SKM-1 treated with dmso at 0.1 percent for 144 hours (cell line): ENCODE results near the gene MGAT4D.
"Not testable (repeated sequence)": the region's sequence is repeated elsewhere in the genome, so short reads cannot be mapped to it uniquely, and the experiment has no call there.

Experiments
- DNase-seq: peaks from one replicate; lab custom pipeline; 2025; ENCODE audit not compliant: unreplicated experiment; lab: John Stamatoyannopoulos, UW

Gene MGAT4D

GRCh38 chr4:140497747-140498636 lies at the start of gene MGAT4D:
MGAT4D (minus strand) TSS chr4:140498293; CDS start chr4:140498222, 71 bp downstream.
- DNase-seq: no peak

- DNase-seq: no peak
Measured at GRCh38 chr4:140533951-140534480, 35.9 kb upstream of the MGAT4D start.

- DNase-seq: no peak
Measured at GRCh38 chr4:140529434-140529833, 31.3 kb upstream of the MGAT4D start.

- DNase-seq: peak; percentile 98
Measured at GRCh38 chr4:140523857-140524742, 26.0 kb upstream of the MGAT4D start, which contains the start of gene ELMOD2. ELMOD2 (plus strand) TSS chr4:140524168; CDS start chr4:140525429, 1,261 bp downstream.

GRCh38 chr4:140523370-140523856 lies 25.3 kb upstream of the MGAT4D start:
- no peak for DNase-seq

DNA sequence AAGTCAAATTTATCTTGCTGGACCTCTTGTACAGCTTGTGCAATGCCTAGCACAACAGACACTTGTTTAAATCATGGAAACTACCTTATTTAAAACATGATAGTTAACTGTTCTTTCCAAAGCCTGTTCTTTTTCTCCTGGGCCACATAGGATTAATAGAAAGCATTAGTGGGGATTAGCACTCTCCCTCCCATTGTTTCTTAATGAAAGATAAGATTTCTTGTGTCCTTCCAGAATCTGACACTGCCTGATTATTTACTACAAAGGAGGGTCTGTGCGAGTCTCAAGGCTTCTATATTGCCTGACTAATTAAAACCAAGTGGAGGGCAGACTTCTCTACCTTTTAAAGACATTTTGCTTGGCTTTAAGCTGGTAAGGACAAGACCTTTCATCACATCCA lies 17.3 kb upstream of the MGAT4D start:
- no peak for DNase-seq

DNA sequence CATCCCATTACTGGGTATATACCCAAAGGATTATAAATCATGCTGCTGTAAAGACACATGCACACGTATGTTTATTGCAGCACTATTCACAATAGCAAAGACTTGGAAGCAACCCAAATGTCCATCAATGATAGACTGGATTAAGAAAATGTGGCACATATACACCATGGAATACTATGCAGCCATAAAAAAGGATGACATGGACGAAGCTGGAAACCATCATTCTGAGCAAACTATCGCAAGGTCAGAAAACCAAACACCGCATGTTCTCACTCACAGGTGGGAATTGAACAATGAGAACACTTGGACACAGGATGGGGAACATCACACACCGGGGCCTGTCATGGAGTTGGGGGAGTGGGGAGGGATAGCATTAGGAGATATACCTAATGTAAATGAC lies 15.7 kb upstream of the MGAT4D start:
- not testable (repeated sequence) for DNase-seq

DNA sequence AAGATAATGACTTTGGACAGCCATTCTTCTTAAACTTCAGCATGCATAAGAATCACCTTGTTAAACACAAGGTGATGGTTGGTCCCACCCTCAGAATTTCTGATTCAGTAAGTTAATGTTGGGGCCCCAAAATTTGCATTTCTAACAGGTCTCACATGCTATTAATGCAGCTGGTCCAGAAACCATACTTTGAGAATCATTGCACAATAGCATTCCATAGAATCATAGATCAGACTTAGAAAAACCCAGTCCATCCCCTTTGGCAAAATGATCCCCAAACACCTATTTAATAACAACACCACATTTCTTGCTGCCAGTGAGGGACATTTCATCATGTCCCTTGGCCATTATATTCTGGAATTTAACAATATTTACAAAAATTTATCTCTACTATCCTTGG lies 6.2 kb upstream of the MGAT4D start:
- DNase-seq: no peak

DNA sequence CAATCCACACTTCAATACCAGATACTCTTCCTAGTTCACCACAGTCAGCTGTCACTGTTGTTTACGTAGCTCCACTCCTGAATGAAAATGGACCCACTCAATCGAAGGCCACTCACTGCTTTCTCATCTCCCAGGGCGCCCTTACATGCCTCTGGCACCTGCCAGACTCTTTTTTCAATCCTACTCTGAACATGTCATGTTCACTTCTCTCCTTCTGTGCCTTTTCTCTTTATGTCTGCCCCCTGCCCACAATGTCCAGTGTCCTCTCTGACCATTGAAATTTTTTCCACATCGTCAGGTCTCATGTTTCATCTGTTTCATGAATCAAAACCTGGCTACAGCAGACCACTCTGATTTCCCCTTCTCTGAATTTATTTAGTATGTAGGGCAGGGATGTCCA lies 1.3 kb upstream of the MGAT4D start:
- DNase-seq: no peak

DNA sequence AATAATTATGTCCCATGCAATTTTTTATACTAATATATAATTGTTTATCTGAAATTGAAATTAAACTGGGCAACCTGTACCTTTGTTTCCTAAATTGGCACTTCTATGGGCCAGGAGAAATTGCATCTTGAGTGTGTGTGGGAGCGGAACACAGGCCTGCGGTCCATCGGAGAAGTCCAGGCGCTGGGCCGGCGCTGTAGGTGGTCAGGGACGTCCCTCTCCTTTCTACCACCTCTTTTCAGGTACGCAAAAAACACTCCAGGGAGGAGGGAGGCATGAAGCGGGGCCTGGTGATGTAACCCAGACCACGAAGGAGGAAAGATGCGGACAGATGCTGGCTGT lies 717 bp downstream of the MGAT4D start:
- DNase-seq: no peak

DNA sequence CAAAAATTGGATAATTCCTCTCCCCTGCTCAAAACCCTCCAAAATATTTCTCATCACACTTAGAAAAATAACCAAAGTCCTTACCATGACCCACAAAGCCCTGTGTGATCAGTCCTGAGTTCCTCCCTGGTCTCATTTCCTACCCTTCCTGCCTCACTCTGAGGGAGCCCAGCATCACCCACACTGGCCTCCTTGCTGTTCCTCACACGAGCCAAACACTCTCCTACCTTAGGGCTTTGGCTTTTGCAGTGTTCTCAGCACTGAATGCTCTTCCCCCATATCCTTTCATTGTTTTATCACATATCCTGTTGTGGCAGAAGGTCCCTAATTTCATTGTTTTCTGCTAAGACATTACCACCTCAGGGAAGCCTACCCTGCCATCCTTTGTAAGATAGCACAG lies 12.2 kb downstream of the MGAT4D start:
- DNase-seq: no peak

GRCh38 chr4:140483445-140483844 lies 14.6 kb downstream of the MGAT4D start:
- DNase-seq: no peak

GRCh38 chr4:140472156-140472555 lies 25.9 kb downstream of the MGAT4D start:
- no peak for DNase-seq

DNA sequence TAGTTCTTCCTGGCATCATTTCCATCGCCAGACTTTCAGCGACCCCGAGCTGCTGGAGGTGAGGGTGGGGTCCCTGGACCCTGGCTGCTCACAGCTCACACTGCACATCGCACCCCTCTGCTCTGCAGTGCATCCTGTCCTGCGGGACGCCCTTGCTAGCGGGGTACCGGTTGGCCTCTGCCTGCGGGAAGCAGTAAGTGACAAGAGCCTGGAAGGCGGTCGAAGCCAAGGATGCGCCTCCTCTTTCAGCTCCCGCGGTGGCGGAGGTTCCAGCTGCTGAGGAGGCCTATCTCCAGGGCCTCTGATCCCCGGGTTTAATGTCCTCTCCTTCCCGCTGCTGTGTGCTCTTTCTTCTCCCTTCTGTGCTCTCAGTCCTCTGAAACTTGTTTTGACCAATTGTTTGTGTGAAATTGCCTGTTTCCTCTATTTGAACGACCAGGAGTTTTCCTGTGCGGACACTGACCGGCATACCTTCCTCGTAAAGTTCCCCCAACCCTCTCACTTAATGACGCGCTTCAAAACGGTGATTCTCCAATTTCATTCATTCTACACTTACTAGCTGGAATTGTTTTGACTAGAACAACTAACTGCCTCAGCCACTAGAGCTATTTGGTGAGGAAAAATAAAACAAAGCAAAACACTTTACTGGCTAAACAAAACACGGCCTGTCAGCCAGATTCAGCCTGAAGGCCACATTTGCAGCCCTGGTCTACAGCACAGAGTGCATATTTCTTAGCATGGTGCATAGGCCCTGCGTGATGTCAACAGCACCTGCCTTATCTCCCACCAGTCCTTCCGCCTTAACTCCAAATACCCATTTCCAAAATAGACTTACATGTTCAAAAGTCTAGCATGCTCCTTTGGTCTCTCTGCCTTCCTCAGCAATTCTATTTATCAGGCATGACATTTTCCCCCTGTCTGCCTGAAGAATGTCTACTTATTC lies 28.0 kb downstream of the MGAT4D start:
- DNase-seq: no peak

- DNase-seq: no peak
Measured at GRCh38 chr4:140466146-140466545, 31.9 kb downstream of the MGAT4D start.

- no peak for DNase-seq
Measured at GRCh38 chr4:140463614-140464013, 34.5 kb downstream of the MGAT4D start.

DNA sequence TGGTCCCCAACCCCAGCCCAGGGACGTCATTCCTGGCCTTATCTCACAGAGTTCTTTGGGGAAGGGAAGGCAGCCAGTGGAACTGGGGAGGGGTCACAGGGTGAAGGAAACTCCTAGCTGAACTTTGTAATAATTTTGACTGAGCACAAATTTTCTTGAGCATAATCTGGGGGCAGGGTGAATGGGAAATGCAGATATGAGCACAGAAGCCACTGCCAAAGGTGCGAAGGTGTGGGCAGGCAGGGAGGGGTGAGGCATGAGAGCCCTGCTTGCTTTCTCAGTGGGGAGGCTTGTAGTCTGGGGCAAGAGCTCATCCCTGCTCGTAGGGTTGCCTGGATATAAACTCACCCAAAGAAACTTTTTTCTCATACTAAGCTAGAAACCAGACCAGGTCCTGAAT lies 34.9 kb downstream of the MGAT4D start:
- DNase-seq: no peak

GRCh38 chr4:140450352-140450751 lies 47.7 kb downstream of the MGAT4D start:
- no peak for DNase-seq

DNA sequence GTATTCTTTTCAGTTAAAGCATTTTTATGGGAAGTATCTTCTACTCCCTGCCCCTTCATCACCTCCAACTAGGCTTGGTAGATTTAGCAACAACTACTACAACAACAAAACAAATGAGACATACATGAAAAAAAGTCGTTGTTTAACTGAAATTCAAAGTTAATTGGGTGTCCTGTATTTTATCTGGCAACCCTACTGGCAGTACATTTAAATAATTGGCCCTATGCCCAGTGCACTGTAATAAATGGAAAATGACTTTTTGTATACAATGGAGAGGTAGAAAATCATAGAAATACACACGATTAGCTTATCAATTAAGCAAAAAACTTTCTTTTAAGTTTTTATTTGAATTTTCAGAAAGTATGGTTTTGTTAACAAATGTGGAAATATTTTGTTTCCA lies 49.3 kb downstream of the MGAT4D start:
- DNase-seq: no peak

GRCh38 chr4:140448162-140448561 lies 49.9 kb downstream of the MGAT4D start:
- no peak for DNase-seq
